Lung (tissue), 12 donors: Measurements from ENCODE around the gene FMNL1. TPM values are rescaled to one million over a fixed set of nuclear protein-coding genes. Genes with fewer than 3 reads are reported as not detected.
A peak's percentile ranks its signal among the peaks of the same experiment; 100 is the strongest.

Experiments
- ATAC-seq: fragments of 200-7000 bp; cut with Tn5 transposase; one replicate; pipeline ENCODE4 v1.9.1; 2020; ENCODE audit warnings: moderate number of reproducible peaks; ENCODE audit not compliant: insufficient read depth, low FRiP score
- DNase-seq, 3 donors: peaks; one replicate each; pipeline ENCODE4 v3.0.0-alpha.2; 2013 to 2017
- H3K27ac ChIP-seq, 2 donors: one replicate each; pipeline ENCODE4 v1.5.1; 2013; ENCODE audit warnings: mild to moderate bottlenecking in 2 of 2, moderate library complexity in 2 of 2, control low read depth in 1 of 2, inconsistent platforms in 1 of 2, low read depth in 1 of 2, low read length in 1 of 2
- H3K27me3 ChIP-seq, 3 donors: one replicate each; pipeline ENCODE4 v1.5.1; 2013; ENCODE audit warnings: low read length in 2 of 3; ENCODE audit not compliant: control insufficient read depth in 3 of 3, insufficient read depth in 3 of 3
- H3K36me3 ChIP-seq, 4 donors: one replicate each; pipeline ENCODE4 v1.5.1; 2013; ENCODE audit warnings: low read length in 4 of 4, mild to moderate bottlenecking in 1 of 4, moderate library complexity in 1 of 4; ENCODE audit not compliant: control insufficient read depth in 4 of 4, insufficient read depth in 4 of 4
- H3K4me1 ChIP-seq, 5 donors: one replicate each; pipeline ENCODE4 v1.5.1; 2013; ENCODE audit warnings: low read length in 5 of 5, mild to moderate bottlenecking in 2 of 5, moderate library complexity in 1 of 5; ENCODE audit not compliant: control insufficient read depth in 5 of 5, insufficient read depth in 5 of 5
- H3K4me3 ChIP-seq: one replicate; pipeline ENCODE4 v1.5.1; 2013; ENCODE audit warnings: mild to moderate bottlenecking, control low read depth, moderate library complexity
- H3K9ac ChIP-seq, 2 donors: one replicate each; pipeline ENCODE4 v1.5.1; 2013; ENCODE audit warnings: low read length in 2 of 2, control low read depth in 1 of 2; ENCODE audit not compliant: insufficient read depth in 1 of 2
- H3K9me3 ChIP-seq, 4 donors: one replicate each; pipeline ENCODE4 v1.5.1; 2013; ENCODE audit warnings: low read length in 3 of 4, mild to moderate bottlenecking in 1 of 4, moderate library complexity in 1 of 4; ENCODE audit not compliant: control insufficient read depth in 4 of 4, insufficient read depth in 3 of 4
- CTCF ChIP-seq: IDR thresholded peaks from 2 replicates; pipeline ENCODE4 v1.5.1; 2012; ENCODE audit warnings: mild to moderate bottlenecking; ENCODE audit errors: control extremely low read depth, extremely low read depth
- WGBS, 2 donors: extraction: QIAGEN DNeasy Blood & Tissue Kit; methylation state at CpG; one replicate each; pipeline ENCODE4 v1.1.7; 2013; 5-methylcytosine and 5-hydroxymethylcytosine counted together
- polyA plus RNA-seq, 2 donors: library from polyadenylated mRNA; stranded (reverse); fragments of 200-250 nt; gene quantifications; one replicate each; pipeline ENCODE4 v1.2.1, GENCODE V29; 2013
- total RNA-seq, 2 donors: library from RNA; depleted of rRNA in 1 of 2; stranded (reverse); fragments of >200 nt in 1 of 2; gene quantifications; one replicate each; pipeline ENCODE4 v1.2.1, GENCODE V29; 2014 to 2021
- donor health status: control.
- donor health status: control.
- donor health status: Bipolar disorder and iron deficiency.
- donor health status: healthy.
- donor health status: DM: yes; HTN: yes; CAD: no.

FMNL1 gene
- total and polyA plus RNA-seq, 4 donors, result 25.0 to 135 (median 56.6) TPM

- ATAC-seq (no peak), DNase-seq (no peak)
- peak overlapping the region in 1 of 2 donors; percentile 35 for H3K27ac ChIP-seq
- no peak overlapping the region for H3K9ac ChIP-seq
- 87 to 88% methylated on average over 7 of the region's 7 CpGs for WGBS, 2 donors
- TF ChIP-seq CTCF, result no peak
- no peaks in the 10 kb centered on the region for H3K9me3 ChIP-seq
- H3K27me3 ChIP-seq, result no peaks in the 10 kb centered on the region
- H3K4me3 ChIP-seq, result no peak overlapping the region
- H3K36me3 ChIP-seq, result peaks cover 12 to 45% (median 24%) of the 10 kb centered on the region in 4 donors
- H3K4me1 ChIP-seq, result peaks cover 0 to 22% (median 10%) of the 10 kb centered on the region in 5 donors
Measured at GRCh38 chr17:45263477-45263860, 41.8 kb downstream of the FMNL1 start.

- Histone ChIP-seq H3K9me3 (no peaks in the 10 kb centered on the region), H3K36me3 (peaks cover 16 to 51% (median 30%) of the 10 kb centered on the region in 4 donors), H3K4me1 (peaks cover 0 to 22% (median 10%) of the 10 kb centered on the region in 5 donors), H3K4me3 (no peak overlapping the region), H3K9ac (no peak overlapping the region), H3K27ac (peak overlapping the region in 1 of 2 donors; percentile 18), H3K27me3 (no peaks in the 10 kb centered on the region)
- no peak for ATAC-seq
- no peak for TF ChIP-seq CTCF
- WGBS, 2 donors, result 93 to 97% methylated on average over 14 of the region's 14 CpGs
- DNase-seq, result no peak
Measured at GRCh38 chr17:45264430-45264829, 42.7 kb downstream of the FMNL1 start.

- DNase-seq (no peak), ATAC-seq (no peak)
- H3K9ac ChIP-seq, result no peak overlapping the region
- peaks cover 20 to 55% (median 34%) of the 10 kb centered on the region in 4 donors for H3K36me3 ChIP-seq
- TF ChIP-seq CTCF, result no peak
- H3K4me1 ChIP-seq, result peaks cover 0 to 22% (median 10%) of the 10 kb centered on the region in 5 donors
- 87 to 92% methylated on average over 8 of the region's 8 CpGs for WGBS, 2 donors
- no peak overlapping the region for H3K4me3 ChIP-seq
- no peaks in the 10 kb centered on the region for H3K9me3 ChIP-seq
- H3K27me3 ChIP-seq, result no peaks in the 10 kb centered on the region
- no peak overlapping the region for H3K27ac ChIP-seq
Measured at GRCh38 chr17:45264988-45265387, 43.3 kb downstream of the FMNL1 start.

- TF ChIP-seq CTCF, result no peak
- Histone ChIP-seq H3K27ac (no peak overlapping the region), H3K9ac (no peak overlapping the region), H3K36me3 (peaks cover 20 to 63% (median 38%) of the 10 kb centered on the region in 4 donors), H3K4me1 (peaks cover 0 to 22% (median 10%) of the 10 kb centered on the region in 5 donors), H3K27me3 (no peaks in the 10 kb centered on the region), H3K4me3 (no peak overlapping the region), H3K9me3 (no peaks in the 10 kb centered on the region)
- ATAC-seq, result no peak
- DNase-seq, result no peak
- WGBS, 2 donors, result 73 to 85% methylated on average over 1 of the region's 1 CpG
Measured at GRCh38 chr17:45265821-45266220, 44.1 kb downstream of the FMNL1 start.
